AG10803 (cell line): ENCODE results near the gene NELL1.

Source experiments
- DNase-seq: peaks from one replicate; pipeline ENCODE4 v3.0.0; 2010; ENCODE audit warnings: low read depth
- H3K4me3 ChIP-seq: 2 replicates; pipeline ENCODE4 v1.5.1; 2011; ENCODE audit warnings: mild to moderate bottlenecking, low read length, control low read depth
- CTCF ChIP-seq: conservative IDR thresholded peaks from 2 replicates; pipeline ENCODE4 v1.5.1; 2011; ENCODE audit warnings: mild to moderate bottlenecking, low read length, control low read depth, inconsistent platforms

NELL1 gene

GRCh38 chr11:21464601-21465193 lies 795.3 kb downstream of the NELL1 start:
- no peak overlapping the region for H3K4me3 ChIP-seq
- no peak for DNase-seq
- no peak for TF ChIP-seq CTCF

GRCh38 chr11:21465203-21465602 lies 795.8 kb downstream of the NELL1 start:
- DNase-seq = no peak
- no peak for TF ChIP-seq CTCF
- no peak overlapping the region for H3K4me3 ChIP-seq

GRCh38 chr11:21465920-21466319 lies 796.5 kb downstream of the NELL1 start:
- no peak overlapping the region for H3K4me3 ChIP-seq
- no peak for DNase-seq
- TF ChIP-seq CTCF = no peak

GRCh38 chr11:21470521-21470920 lies 801.1 kb downstream of the NELL1 start:
- no peak for DNase-seq
- H3K4me3 ChIP-seq = no peak overlapping the region
- TF ChIP-seq CTCF = no peak

- DNase-seq = no peak
- H3K4me3 ChIP-seq = no peak overlapping the region
- no peak for TF ChIP-seq CTCF
Measured at GRCh38 chr11:21472261-21472660, 802.9 kb downstream of the NELL1 start.

- no peak overlapping the region for H3K4me3 ChIP-seq
- no peak for TF ChIP-seq CTCF
- no peak for DNase-seq
Measured at GRCh38 chr11:21474529-21474928, 805.1 kb downstream of the NELL1 start.

- H3K4me3 ChIP-seq = no peak overlapping the region
- no peak for DNase-seq
- no peak for TF ChIP-seq CTCF
Measured at GRCh38 chr11:21475276-21475675, 805.9 kb downstream of the NELL1 start.
